OCI-LY7 (cell line): ENCODE data around the gene GRB10.

Experiments
- EZH2phosphoT487 ChIP-seq: fragments of 200-600 bp; sonication (generic); IDR thresholded peaks from 2 replicates; pipeline ENCODE4 v1.6.1; 2018; ENCODE audit warnings: low read depth, borderline replicate concordance, mild to moderate bottlenecking, mixed run types, antibody characterized with exemption, low read length, moderate library complexity, mixed read lengths
- TF ChIP-seq, protein P1 (sequence below): fragments of 200-600 bp; sonication (generic); conservative IDR thresholded peaks from 2 replicates; pipeline ENCODE4 v1.5.1; 2014; ENCODE audit warnings: mild to moderate bottlenecking, antibody characterized with exemption, low read length, moderate library complexity, mixed read lengths

DNA sequence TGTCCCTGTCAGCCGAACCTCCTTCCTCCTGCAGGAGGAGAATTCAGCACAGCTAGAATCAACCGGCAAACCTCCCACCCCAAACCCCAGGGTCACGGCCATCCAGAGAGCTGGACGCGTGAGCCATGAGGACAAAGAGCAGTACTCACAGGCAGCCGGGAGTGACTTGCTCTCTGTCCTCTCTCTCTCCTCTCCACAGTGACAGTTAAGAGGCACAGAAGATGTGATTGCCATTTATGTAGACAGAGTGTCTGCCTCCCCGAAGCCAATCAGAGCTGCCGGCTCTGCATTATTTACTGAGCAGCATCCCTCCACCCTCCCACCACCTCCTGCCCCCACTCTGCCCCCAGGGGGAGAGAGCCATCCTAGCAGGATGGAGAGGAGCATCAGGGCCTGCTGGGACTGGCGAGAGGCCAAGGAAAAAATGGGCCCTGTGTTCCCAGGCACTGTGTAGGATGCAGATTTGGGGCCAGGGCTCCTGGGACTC, 221.8 kb downstream of the GRB10 start:
- TF ChIP-seq, protein P1, sequence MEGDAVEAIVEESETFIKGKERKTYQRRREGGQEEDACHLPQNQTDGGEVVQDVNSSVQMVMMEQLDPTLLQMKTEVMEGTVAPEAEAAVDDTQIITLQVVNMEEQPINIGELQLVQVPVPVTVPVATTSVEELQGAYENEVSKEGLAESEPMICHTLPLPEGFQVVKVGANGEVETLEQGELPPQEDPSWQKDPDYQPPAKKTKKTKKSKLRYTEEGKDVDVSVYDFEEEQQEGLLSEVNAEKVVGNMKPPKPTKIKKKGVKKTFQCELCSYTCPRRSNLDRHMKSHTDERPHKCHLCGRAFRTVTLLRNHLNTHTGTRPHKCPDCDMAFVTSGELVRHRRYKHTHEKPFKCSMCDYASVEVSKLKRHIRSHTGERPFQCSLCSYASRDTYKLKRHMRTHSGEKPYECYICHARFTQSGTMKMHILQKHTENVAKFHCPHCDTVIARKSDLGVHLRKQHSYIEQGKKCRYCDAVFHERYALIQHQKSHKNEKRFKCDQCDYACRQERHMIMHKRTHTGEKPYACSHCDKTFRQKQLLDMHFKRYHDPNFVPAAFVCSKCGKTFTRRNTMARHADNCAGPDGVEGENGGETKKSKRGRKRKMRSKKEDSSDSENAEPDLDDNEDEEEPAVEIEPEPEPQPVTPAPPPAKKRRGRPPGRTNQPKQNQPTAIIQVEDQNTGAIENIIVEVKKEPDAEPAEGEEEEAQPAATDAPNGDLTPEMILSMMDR: no peak
- TF ChIP-seq EZH2phosphoT487: no peak
